ENCODE data around the gene H1-8.

Gene H1-8

DNA sequence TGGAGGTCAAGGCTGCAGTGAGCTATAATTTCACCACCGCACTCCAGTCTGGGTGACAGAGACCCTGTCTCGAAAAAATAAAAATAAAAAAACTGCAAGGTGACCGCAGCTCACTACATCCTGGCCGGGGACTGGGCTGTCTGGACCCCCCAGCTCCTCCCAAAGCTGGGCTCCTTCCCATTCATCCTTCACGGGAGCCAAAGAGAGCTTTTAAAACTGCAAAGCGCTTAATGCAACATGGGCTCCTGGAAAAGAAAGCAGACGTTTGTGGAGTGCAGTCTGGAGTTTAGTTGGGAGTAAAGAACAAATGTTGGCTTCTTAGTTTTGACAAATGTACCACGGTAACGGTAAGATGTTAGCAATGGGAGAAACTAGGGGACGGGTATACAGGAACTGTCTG lies 51.4 kb downstream of the H1-8 start:
- no peak for DNase-seq (ENCODE audit: low spot score)

DNA sequence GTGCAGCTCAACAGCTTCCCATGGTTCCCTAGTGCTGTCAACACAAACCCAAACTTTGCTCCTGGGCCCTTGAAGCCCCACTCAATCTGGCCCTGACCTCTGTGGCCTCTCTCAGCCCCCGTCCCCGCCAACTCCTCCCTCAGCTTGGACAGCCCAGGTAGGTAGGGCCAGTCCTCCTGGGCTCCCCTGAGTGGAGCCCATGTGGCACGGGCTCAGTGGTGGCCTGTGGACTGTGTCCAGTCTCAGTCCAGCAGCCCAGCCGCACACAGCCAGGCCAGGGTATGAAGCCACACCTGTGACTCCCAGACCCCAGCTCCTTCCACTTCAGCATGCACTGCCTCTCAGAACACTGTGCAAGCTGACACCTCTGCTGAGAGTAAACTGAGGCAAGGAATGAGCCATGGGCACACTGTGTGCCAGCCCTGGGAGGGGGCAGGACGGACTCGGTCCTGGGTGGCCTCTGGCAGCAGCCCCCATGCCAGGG lies 52.0 kb downstream of the H1-8 start:
- DNase-seq (ENCODE audit: low spot score): no peak

DNA sequence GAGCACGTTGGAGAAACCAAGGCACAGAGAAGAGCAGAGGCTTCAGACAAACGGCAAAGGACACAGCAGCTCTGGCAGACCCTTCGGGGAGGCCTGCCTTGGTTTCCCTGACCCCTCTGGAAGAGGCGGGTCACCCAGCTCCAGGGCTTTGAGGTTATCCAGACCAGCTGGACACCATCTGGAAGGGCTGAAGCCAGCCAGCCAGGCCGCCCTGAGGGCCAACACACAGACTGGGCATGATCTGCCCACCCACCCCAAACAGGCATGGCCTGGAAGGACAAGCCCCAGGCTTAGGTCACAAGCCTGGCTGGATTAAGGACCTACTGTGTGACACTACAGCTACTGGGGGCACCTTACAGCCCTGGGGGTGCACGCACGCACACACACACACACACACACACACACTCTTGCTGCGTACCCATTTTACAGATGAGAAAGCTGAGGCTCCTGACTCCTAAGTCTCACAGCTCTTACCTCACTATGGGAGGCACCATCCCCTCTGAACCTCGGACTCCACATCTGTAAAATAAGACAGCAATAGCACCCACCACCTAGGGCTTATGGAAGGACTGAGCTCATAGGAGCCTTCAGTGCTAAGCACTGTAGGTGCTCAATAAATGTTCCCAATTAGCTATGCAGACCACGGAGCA lies 52.7 kb downstream of the H1-8 start:
- no peak for DNase-seq (ENCODE audit: low spot score)

DNA sequence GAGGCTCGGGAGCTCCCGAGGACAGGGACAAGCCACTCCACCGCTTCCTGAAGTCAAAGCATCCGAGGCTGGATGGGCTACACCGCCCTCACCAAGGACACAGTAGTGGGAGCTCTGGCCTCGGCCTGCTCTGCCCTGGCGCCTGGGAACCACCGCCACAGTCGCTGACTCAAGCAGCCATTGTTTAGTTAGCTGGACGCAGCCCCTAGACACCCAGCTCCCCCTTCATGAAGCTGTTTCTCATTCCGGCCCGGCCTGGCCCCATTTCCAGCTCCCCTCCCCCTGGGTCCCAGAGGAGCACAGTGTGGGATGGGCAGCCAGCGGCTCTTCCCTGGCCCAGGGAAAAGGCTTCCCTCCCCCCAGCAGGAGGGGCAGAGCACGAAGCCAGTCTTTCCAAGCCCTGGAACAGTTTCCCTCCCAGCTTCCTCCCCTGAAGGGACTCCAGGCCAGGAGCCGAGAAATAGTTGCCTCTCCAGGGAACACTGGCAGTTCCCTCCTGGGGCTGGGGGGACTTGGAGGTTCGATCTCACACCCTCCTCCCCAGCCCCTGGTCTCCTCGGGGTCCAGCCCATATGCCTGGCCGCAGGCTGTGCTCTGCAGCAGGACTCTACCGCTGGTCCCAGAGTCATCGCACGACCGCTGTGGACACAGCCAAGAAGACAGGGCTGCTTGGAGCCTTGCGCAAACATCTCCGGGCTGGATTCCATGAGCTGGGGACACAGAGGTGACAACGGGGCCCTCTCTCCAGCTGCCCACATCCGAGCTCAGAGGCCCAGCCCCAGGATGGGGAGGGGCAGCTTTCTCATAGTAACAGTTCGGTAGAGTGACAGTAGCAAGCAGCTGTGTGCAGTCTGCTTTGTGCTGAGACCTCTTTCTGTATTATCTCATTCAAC lies 53.5 kb downstream of the H1-8 start:
- peak; percentile 67 for DNase-seq (ENCODE audit: low spot score)

DNA sequence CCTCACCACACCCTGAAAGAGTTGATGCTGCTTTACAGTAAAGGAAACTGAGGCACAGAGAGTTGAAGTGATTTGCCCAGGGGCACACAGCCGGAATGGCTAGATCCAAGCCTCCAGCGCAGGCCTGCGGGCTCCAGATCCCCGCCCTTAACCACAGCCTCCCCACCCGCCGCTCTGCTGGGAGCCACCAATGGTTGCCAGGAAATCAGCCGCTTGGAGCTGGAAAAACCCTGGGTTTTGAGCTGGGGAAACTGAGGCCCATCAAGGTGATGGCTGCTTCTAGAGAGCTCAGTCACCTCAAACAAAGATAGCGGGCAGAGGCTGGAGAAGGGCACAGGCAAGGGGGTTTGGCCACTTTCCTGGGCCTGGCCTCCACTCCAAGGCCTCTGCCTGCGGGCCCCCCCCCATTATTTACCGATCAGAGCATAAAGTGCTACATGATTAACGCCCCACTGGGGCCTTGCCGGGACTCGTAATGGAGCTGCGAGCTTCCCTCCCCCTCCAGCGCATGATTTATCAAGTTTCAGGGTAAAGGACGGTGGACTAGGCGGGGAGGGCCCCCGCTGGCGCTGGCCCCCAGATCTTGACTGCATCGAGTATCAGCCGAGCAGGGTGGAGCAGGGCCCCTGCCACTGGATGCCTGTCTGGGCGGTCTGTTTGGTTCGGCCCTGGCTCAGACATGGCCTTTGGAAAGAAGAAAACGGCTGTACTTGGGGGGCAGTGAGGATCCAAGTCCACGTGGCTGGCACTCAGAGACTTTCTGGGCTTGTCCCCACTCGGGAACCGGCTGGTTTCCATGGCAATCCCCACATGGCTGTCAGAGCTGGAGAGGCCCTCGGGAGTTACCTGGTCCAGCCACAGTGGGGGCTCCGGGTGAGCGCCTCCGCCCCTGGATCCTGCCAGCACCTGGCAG lies 54.4 kb downstream of the H1-8 start:
- DNase-seq (ENCODE audit: low spot score): no peak

DNA sequence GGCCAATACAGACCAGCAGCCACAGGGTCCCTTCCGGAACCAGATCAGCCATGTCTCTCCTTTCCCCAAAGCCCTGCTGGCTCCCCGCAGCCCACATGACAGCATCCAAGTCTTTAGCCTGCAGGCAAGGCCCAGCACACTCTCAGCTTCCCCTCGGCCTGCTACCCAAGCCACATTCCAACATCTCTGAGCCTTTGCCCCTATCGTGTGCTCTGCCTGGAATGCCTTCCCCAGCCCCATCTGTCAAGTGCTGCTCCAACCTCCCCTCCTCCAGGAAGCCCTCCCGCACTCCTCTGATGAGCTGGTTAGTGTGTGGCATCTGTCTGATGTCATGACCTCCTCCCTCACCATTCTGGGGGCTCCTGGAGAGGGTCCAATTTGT lies 55.0 kb downstream of the H1-8 start:
- no peak for DNase-seq (ENCODE audit: low spot score)

DNA sequence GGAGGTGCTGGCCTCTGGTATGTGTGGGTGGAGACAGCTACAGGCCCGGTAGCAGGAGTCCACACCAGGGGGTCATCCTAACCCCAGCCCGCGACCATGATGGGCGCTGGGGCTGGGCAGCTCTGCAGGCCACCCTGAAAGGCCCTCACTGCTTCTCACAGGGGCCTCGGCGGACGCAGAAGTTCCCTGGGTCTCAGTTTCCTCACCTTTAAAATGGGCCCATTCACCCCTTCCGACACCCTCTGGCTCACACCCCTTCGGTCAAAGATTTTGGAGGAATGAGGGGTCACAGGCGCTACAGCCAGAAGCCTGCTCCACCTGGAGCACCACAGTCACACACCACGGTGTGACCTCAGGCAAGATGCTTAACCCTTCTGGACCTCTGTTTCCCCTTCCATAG lies 55.5 kb downstream of the H1-8 start:
- no peak for DNase-seq (ENCODE audit: low spot score)

DNA sequence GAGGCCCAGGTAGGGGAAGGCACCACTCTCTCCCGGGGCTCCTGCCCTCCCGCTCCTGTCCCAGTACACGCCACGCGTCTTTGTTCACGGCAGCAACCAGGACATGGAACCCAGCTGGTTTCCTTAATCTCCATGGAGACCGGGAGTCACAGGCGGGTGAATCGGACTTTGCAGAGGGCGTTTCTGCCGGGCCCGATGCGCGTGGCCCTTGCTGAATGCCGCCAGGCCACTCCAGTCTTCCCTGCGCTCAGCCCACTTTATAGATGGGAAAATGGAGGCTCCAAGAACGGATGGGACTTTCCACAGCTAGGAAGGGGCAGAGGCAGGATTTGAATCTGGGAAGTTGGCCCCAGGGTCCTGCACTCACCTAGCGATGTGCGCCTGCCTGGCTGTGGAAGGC lies 56.1 kb downstream of the H1-8 start:
- no peak for DNase-seq (ENCODE audit: low spot score)

DNA sequence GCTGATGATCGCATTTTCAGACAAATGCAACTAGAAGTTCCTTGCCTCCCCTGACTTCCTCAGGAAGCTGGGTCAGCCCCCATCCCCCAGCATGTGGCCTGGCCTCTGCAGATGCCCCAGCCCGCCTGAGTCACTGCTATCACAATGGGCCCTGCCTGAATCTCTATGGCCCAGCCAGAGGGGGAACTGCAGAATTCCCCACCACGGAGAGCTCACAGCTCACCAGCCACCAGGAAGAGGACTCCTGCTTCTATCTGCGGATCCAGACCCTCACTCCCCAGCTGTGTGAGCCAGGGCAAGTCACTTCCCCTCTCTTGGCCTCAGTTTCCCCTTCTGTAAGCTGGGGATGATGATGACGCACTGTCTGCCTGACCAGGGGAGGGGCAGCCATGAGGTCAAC lies 56.6 kb downstream of the H1-8 start:
- no peak for DNase-seq (ENCODE audit: low spot score)

DNA sequence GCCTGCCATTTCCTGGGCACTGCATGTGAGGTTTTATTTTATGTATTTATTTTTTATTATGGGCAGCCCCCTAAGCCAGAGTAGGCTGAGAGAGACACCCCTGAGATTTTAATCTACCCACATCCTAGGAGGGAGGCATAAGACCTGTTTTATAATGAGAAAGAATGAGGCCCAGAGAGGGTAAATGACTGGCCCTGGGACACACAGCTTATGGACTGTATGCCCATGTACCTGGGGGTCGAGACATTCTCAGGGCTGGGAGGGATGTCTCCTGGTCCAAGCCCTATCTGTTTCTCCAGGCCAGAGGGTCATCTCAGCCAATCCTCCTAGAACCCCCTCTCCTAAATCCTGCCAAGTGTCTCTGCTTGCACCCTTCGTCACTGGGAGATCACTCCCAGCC lies 57.4 kb downstream of the H1-8 start:
- DNase-seq (ENCODE audit: low spot score): no peak

Measured in HuH-7.5 (cell line).